Fibroblast of gingiva (primary cell): Measurements from ENCODE around the gene RGS11.

Experiments used
- DNase-seq: peaks from one replicate; pipeline ENCODE4 v3.0.0-alpha.2; 2011; ENCODE audit warnings: low read depth

RGS11 gene

GRCh38 chr16:296806-297510 lies 21.2 kb upstream of the RGS11 start:
- no peak for DNase-seq

GRCh38 chr16:296276-296675 lies 20.5 kb upstream of the RGS11 start:
- no peak for DNase-seq

GRCh38 chr16:293043-293775 lies 17.5 kb upstream of the RGS11 start:
- no peak for DNase-seq

GRCh38 chr16:291539-291938 lies 15.8 kb upstream of the RGS11 start:
- DNase-seq: no peak

DNA sequence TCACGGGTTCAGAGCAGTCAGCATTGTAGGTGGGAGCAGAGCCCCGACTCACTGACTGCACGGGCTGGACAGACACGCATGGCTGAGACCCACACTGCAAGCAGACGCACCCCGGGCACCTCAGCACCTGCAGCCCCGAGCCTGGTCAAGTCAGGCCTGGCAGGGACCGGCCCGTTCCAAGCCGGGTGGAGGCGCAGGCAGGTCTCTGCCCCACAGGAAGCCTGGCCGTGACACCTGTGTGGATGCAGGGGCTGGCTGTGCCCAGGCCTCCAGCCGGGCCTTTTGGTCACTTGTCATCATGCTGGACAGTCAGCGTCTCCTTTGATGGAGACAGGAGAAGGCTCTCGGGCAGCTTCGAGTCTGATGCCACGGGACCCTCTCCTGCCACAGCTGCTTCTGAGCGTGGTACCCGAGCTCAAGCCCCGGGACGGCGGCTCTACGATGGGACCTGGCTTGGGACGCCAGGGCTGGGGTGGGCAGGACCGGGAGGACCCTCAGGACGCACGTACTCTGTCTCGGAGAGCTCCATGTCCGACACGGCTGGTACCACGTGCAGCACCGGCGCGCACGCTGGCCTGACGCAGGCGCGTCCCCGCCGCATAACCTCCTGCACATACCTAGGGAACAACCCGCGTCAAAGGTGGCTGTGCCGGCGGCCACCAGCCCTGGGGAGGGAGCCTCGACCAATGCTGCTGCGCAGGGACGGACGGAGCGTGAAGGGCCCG lies 15.1 kb upstream of the RGS11 start:
- no peak for DNase-seq

- no peak for DNase-seq
Measured at GRCh38 chr16:290015-290680, 14.4 kb upstream of the RGS11 start.

- DNase-seq: no peak
Measured at GRCh38 chr16:289395-289997, 13.8 kb upstream of the RGS11 start.

DNA sequence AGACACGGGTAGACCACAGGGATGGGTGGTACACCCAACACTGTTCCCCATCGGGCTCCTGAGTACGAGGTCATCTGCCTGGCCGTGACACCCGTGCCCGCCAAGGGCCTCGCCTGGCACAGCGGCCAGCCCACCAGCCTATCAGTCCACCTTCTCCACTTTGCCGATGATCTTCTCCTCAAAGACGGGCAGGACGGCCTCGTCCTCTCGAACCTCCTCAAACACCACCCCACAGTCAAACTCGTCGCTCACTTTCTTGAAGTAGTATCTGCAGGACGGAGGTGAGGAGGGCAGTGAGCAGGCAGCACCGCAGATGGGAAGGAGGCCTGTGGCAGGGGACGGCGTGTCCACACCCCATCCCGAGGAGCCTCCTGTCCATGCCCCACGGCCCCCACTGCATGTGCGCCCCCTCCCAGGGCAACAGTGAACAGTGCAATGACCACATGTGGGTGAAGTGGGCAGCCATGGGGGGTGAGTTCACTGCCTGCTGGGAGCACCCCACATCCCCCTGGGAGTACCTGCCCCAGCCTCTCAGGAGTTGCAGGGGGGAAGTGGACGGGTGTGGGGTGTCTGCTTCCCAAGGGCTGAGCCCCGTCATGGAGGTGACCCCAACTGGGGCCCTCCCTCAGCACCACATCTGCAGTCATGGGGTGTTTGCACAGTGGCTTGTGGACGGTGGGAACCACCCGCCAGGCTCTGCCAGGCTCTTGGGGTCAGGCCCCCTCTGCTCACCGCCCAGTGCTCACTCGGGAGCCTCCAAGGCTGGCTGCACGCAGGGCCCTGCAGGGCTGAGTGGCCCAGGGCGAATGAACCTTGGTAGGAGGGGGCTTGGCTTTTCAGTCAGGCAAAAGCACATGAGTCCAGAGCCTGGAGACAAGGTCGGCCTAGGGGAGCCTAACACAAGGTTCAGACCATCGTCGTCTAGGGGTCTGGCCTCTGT lies 12.5 kb upstream of the RGS11 start:
- no peak for DNase-seq

DNA sequence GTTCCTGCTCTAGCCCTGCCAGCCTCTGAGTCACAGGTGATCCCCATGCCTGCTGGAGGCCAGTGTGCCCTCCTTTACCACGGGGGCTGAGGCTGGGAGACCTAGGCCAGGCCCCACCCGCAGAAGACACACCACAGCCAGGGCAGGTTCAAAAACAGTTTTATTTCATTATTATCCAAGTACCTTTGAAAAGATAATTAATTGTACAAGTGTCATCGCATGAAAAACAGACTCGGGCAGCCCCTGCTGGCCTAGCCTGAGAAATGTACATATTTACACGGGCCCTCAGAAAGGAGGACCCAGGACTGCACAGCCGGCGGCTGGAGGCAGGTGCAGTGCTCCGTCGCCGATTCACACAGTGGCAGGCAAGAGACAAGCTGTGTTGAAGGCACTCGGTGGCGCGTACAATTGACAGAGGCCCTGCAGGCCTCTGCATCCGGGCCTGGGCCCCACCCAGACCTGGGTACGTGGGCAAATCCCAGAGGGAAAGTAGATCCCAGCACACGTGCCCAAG lies 11.6 kb upstream of the RGS11 start:
- no peak for DNase-seq

DNA sequence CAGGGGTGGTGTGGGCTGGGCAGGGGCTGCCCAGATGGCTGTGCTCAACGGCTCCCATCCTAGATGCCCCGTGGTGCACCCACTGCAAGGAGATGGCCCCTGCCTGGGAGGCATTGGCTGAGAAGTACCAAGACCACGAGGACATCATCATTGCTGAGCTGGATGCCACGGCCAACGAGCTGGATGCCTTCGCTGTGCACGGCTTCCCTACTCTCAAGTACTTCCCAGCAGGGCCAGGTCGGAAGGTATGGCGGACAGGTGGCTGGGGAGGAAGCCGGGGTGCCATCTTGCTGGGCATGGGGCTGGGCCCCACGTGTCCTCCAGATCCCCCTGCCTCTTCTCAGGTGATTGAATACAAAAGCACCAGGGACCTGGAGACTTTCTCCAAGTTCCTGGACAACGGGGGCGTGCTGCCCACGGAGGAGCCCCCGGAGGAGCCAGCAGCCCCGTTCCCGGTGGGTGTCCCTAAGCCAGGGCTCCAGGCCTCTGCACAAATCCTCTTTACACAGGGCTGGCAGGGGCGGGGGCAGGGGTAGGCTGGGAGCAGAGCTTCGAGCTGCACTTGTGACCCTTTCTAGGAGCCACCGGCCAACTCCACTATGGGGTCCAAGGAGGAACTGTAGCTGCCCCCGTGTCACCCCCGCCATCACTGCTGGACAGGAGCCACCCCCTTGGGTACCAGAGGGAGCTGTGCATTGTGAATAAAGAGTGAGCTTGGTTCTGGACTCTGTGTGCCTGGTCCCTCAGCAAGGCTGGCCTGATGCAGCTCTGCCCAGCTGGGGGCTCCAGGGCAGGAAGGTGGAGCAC lies 10.9 kb upstream of the RGS11 start:
- DNase-seq: no peak

DNA sequence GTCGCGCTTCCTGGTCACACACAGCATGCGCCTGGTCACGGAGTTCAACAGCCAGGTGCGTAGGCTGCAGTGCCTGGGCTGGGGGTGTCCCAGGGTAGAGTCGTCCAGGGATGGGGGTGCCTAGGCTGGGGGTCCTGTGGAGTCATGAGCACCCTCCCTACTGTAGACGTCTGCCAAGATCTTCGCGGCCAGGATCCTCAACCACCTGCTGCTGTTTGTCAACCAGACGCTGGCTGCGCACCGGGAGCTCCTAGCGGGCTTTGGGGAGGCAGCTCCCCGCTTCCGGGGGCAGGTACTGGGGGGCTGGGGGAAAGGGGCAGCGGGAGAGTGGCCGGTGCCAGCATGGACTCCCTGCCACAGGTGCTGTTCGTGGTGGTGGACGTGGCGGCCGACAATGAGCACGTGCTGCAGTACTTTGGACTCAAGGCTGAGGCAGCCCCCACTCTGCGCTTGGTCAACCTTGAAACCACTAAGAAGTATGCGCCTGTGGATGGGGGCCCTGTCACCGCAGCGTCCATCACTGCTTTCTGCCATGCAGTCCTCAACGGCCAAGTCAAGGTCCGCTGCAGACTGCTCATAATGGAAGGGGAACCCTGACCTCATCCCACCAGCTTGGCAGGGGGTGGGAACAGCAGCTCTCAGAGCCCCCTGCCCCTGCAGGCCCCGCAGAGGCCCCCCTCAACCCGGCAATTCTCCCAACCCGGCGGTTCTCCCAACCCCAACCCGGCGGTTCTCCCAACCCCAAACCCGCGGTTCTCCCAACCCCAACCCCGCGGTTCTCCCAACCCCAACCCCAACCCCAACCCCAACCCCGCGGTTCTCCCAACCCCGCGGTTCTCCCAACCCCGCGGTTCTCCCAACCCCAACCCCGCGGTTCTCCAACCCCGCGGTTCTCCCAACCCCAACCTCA lies 9.7 kb upstream of the RGS11 start:
- DNase-seq: no peak

- DNase-seq: no peak
Measured at GRCh38 chr16:284204-285120, 8.7 kb upstream of the RGS11 start.

DNA sequence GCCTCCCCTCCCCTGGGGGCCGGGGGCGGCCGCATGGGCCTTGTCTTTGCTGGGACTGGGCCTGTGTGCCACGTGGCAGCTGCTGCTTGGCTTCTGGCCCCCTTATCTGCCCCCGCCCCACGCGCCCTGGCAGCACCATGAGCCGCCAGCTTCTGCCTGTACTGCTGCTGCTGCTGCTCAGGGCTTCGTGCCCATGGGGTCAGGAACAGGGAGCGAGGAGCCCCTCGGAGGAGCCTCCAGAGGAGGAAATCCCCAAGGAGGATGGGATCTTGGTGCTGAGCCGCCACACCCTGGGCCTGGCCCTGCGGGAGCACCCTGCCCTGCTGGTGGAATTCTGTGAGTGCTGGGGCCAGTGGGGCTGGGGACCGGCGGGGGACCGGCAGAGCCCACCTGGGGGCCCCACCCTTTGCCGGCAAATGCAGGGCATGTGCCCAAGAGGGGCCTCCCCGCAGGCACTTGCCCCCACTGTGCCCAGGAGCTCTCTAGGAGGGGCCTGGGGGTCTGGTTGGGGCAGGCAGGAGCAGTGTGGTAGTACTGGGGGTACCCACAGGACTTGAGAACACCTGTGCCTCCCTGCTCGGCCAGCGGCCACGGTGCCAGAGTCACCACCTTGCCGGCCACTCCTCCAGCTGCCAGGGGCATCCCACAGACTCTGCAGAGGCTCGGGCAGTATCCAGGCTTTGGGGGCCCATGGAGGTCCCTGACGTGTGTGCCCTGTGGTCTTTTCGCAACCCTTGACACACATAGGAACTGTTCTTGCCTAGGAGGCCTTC lies 7.5 kb upstream of the RGS11 start, which contains the start of gene PDIA2:
TSS of gene PDIA2 (plus strand) at position 132 of the 773 bp plus-strand sequence. CDS start at position 138, 6 bp downstream.
- no peak for DNase-seq

GRCh38 chr16:282491-282890 lies 6.7 kb upstream of the RGS11 start:
- DNase-seq: no peak

DNA sequence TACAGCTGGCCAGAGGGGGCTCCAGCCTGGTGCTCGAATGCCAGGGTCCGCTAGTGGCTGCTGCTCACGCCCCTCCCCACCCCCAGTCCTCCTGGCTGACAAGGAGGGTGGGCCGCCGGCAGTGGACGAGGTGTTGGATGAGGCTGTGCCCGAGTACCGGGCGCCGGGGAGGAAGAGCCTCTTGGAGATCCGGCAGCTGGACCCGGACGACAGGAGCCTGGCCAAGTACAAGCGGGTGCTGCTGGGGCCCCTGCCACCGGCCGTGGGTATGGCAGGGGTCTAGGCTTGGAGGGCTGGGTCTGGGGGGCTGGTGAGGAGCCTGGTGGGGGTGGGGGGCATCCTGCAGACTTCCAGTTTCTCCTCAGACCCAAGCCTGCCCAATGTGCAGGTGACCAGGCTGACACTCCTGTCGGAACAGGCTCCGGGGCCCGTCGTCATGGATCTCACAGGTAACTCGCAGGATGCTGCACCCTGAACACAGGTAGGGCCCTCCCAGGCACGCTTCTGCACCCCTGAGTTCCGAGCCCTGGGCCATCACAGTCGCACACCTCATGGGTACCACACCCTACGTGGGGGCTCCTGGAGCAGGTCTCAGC lies 6.0 kb upstream of the RGS11 start:
- DNase-seq: no peak

DNA sequence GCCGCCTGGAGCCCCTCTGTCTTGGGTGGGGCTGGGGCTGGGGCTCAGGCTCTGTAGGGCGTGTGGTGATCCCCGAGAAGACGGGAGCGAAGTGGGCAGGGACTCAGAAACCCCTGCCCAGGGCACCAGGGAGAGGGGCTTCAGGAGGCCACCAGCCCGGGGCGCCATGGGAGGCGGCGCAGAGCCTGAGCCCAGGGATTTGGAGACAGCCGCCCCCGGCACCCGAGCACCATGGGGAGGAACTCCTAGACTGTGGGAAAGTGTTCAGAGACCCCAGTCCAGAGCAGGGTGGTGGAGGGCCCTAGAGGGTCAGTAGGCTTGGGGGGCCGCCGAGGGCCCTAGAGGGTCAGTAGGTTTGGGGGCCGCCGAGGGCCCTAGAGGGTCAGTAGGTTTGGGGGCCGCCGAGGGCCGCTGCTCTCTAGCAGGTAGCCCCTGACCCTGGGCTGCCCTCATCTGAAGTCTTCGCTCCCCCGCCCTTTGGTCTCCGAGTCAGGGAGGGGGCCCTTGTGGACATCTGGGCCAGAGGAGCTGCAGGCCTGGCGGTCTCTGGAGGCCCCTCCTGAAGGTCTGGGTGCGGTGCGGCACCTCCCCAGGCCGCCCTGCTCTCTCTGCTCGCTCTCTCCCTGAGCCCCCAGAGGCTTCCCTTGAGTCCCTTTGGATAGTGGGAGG lies 5.4 kb upstream of the RGS11 start:
- no peak for DNase-seq
